Ishikawa (cell line): ENCODE measurements around the gene CEP63.

Experiments used
- CEBPB ChIP-seq: IDR thresholded peaks from 2 replicates; pipeline ENCODE4 v1.6.1; 2012
- CREB1 ChIP-seq: IDR thresholded peaks from 2 replicates; pipeline ENCODE4 v1.6.1; 2012; ENCODE audit warnings: low read depth
- EP300 ChIP-seq: IDR thresholded peaks from 2 replicates; pipeline ENCODE4 v1.6.1; 2012; ENCODE audit warnings: borderline replicate concordance
- MAX ChIP-seq: IDR thresholded peaks from 2 replicates; pipeline ENCODE4 v1.6.1; 2012
- RAD21 ChIP-seq: IDR thresholded peaks from 2 replicates; pipeline ENCODE4 v1.6.1; 2012; ENCODE audit warnings: low read depth
- REST ChIP-seq: IDR thresholded peaks from 2 replicates; pipeline ENCODE4 v1.6.1; 2012; ENCODE audit warnings: low read depth, mild to moderate bottlenecking
- TAF1 ChIP-seq: IDR thresholded peaks from 2 replicates; pipeline ENCODE4 v1.6.1; 2012; ENCODE audit warnings: low read depth, mild to moderate bottlenecking
- TCF12 ChIP-seq: IDR thresholded peaks from 2 replicates; pipeline ENCODE4 v1.6.1; 2012; ENCODE audit warnings: low read depth
- USF1 ChIP-seq: IDR thresholded peaks from 2 replicates; pipeline ENCODE4 v1.6.1; 2012
- ZBTB7A ChIP-seq: IDR thresholded peaks from 2 replicates; pipeline ENCODE4 v1.6.1; 2012; ENCODE audit warnings: low read depth

- TF ChIP-seq REST (no peak), MAX (no peak), USF1 (no peak), CREB1 (no peak), TCF12 (no peak), RAD21 (no peak), EP300 (no peak), ZBTB7A (no peak), TAF1 (no peak), CEBPB (no peak)
Measured at GRCh38 chr3:134545818-134546217, 60.0 kb downstream of the CEP63 start.
